Measurements from ENCODE around the gene LRCH3. TPM values are rescaled to one million over a fixed set of nuclear protein-coding genes. Genes with fewer than 3 reads are reported as not detected.

The LRCH3 gene
- total RNA-seq, 1 donor from 2014 or later: 42.1 TPM

GRCh38 chr3:197841789-197842188 lies 50.7 kb downstream of the LRCH3 start:
- no peak overlapping the region for H3K4me2 ChIP-seq (ENCODE audit: low read length)
- DNase-seq (ENCODE audit: low read depth) (no peak), FAIRE-seq (no peak)
- TF ChIP-seq EZH2 (IDR thresholded peaks at IDR 0.05; ENCODE audit: insufficient read depth, low read length): no peak
- no peak for TF ChIP-seq CTCF (IDR thresholded peaks at IDR 0.05; ENCODE audit: insufficient read depth, low read depth, low read length)
- no peaks in the 10 kb centered on the region for H3K4me1 ChIP-seq (ENCODE audit: insufficient read depth, low read length)
- no peak overlapping the region for H3K27ac Mint-ChIP-seq (ENCODE audit: unreplicated experiment)
- H3K9me3 ChIP-seq (ENCODE audit: insufficient read depth, low read depth, low read length): no peaks in the 10 kb centered on the region
- H3K4me3 ChIP-seq (ENCODE audit: insufficient read depth, low read depth, low read length): no peak overlapping the region
- H3K79me2 ChIP-seq (ENCODE audit: insufficient read depth, low read length): no peaks in the 10 kb centered on the region
- no peaks in the 10 kb centered on the region for H3K4me1 Mint-ChIP-seq (ENCODE audit: low read depth, unreplicated experiment)
- no peaks in the 10 kb centered on the region for H3K9me3 Mint-ChIP-seq (ENCODE audit: unreplicated experiment)
- peaks cover 25% of the 10 kb centered on the region for H3K36me3 Mint-ChIP-seq (ENCODE audit: low read depth, unreplicated experiment)
- H3K9ac ChIP-seq (ENCODE audit: low read length): no peak overlapping the region
- no peak overlapping the region for H3K4me3 Mint-ChIP-seq (ENCODE audit: unreplicated experiment)
- no peaks in the 10 kb centered on the region for H3K27me3 ChIP-seq (ENCODE audit: insufficient read depth, low read length)
- no peaks in the 10 kb centered on the region for H3K27me3 Mint-ChIP-seq (ENCODE audit: low read depth, unreplicated experiment)
- peaks cover 49% of the 10 kb centered on the region for H3K36me3 ChIP-seq (ENCODE audit: insufficient read depth, low read length)
- H4K20me1 ChIP-seq (ENCODE audit: insufficient read depth, low read length): peaks cover 6% of the 10 kb centered on the region
- no peak overlapping the region for H3K27ac ChIP-seq (ENCODE audit: low read depth, low read length)
- no peak overlapping the region for H2AFZ ChIP-seq (ENCODE audit: low read depth, low read length)

- no peak overlapping the region for H3K27ac ChIP-seq (ENCODE audit: low read depth, low read length)
- H3K27me3 ChIP-seq (ENCODE audit: insufficient read depth, low read length): no peaks in the 10 kb centered on the region
- H3K4me2 ChIP-seq (ENCODE audit: low read length): no peak overlapping the region
- H3K36me3 Mint-ChIP-seq (ENCODE audit: low read depth, unreplicated experiment): peaks cover 25% of the 10 kb centered on the region
- no peaks in the 10 kb centered on the region for H3K27me3 Mint-ChIP-seq (ENCODE audit: low read depth, unreplicated experiment)
- H3K79me2 ChIP-seq (ENCODE audit: insufficient read depth, low read length): no peaks in the 10 kb centered on the region
- H2AFZ ChIP-seq (ENCODE audit: low read depth, low read length): no peak overlapping the region
- H3K4me3 Mint-ChIP-seq (ENCODE audit: unreplicated experiment): no peak overlapping the region
- DNase-seq (ENCODE audit: low read depth): no peak
- peaks cover 61% of the 10 kb centered on the region for H3K36me3 ChIP-seq (ENCODE audit: insufficient read depth, low read length)
- H3K4me3 ChIP-seq (ENCODE audit: insufficient read depth, low read depth, low read length): no peak overlapping the region
- no peak overlapping the region for H3K27ac Mint-ChIP-seq (ENCODE audit: unreplicated experiment)
- peaks cover 12% of the 10 kb centered on the region for H4K20me1 ChIP-seq (ENCODE audit: insufficient read depth, low read length)
- TF ChIP-seq CTCF (IDR thresholded peaks at IDR 0.05; ENCODE audit: insufficient read depth, low read depth, low read length): no peak
- TF ChIP-seq EZH2 (IDR thresholded peaks at IDR 0.05; ENCODE audit: insufficient read depth, low read length): no peak
- FAIRE-seq: no peak
- H3K9ac ChIP-seq (ENCODE audit: low read length): no peak overlapping the region
- H3K9me3 Mint-ChIP-seq (ENCODE audit: unreplicated experiment): no peaks in the 10 kb centered on the region
- H3K4me1 ChIP-seq (ENCODE audit: insufficient read depth, low read length): no peaks in the 10 kb centered on the region
- peaks cover 3% of the 10 kb centered on the region for H3K4me1 Mint-ChIP-seq (ENCODE audit: low read depth, unreplicated experiment)
- no peaks in the 10 kb centered on the region for H3K9me3 ChIP-seq (ENCODE audit: insufficient read depth, low read depth, low read length)
These were observed 55.4 kb downstream of the LRCH3 start for GRCh38 chr3:197846491-197846890.

- peaks cover 3% of the 10 kb centered on the region for H3K4me1 Mint-ChIP-seq (ENCODE audit: low read depth, unreplicated experiment)
- H3K9me3 ChIP-seq (ENCODE audit: insufficient read depth, low read depth, low read length): no peaks in the 10 kb centered on the region
- no peak overlapping the region for H3K9ac ChIP-seq (ENCODE audit: low read length)
- H3K27ac Mint-ChIP-seq (ENCODE audit: unreplicated experiment): no peak overlapping the region
- DNase-seq (ENCODE audit: low read depth) (no peak), FAIRE-seq (no peak)
- no peaks in the 10 kb centered on the region for H3K79me2 ChIP-seq (ENCODE audit: insufficient read depth, low read length)
- H3K4me2 ChIP-seq (ENCODE audit: low read length): no peak overlapping the region
- H3K27ac ChIP-seq (ENCODE audit: low read depth, low read length): no peak overlapping the region
- peaks cover 27% of the 10 kb centered on the region for H3K36me3 Mint-ChIP-seq (ENCODE audit: low read depth, unreplicated experiment)
- H3K9me3 Mint-ChIP-seq (ENCODE audit: unreplicated experiment): no peaks in the 10 kb centered on the region
- H2AFZ ChIP-seq (ENCODE audit: low read depth, low read length): no peak overlapping the region
- H3K27me3 Mint-ChIP-seq (ENCODE audit: low read depth, unreplicated experiment): no peaks in the 10 kb centered on the region
- H3K27me3 ChIP-seq (ENCODE audit: insufficient read depth, low read length): no peaks in the 10 kb centered on the region
- no peak for TF ChIP-seq CTCF (IDR thresholded peaks at IDR 0.05; ENCODE audit: insufficient read depth, low read depth, low read length)
- no peak for TF ChIP-seq EZH2 (IDR thresholded peaks at IDR 0.05; ENCODE audit: insufficient read depth, low read length)
- H4K20me1 ChIP-seq (ENCODE audit: insufficient read depth, low read length): peaks cover 12% of the 10 kb centered on the region
- H3K4me3 Mint-ChIP-seq (ENCODE audit: unreplicated experiment): no peak overlapping the region
- peaks cover 53% of the 10 kb centered on the region for H3K36me3 ChIP-seq (ENCODE audit: insufficient read depth, low read length)
- no peaks in the 10 kb centered on the region for H3K4me1 ChIP-seq (ENCODE audit: insufficient read depth, low read length)
- no peak overlapping the region for H3K4me3 ChIP-seq (ENCODE audit: insufficient read depth, low read depth, low read length)
These were observed 56.9 kb downstream of the LRCH3 start for GRCh38 chr3:197847866-197848401.
